H9 (cell line): ENCODE measurements around the gene KIF9. TPM values are rescaled to one million over a fixed set of nuclear protein-coding genes. Genes with fewer than 3 reads are reported as not detected.

Source experiments
- DNase-seq: peaks from one replicate; pipeline ENCODE4 v3.0.0-alpha.2; 2017
- H2AFZ ChIP-seq: one replicate; pipeline ENCODE4 v1.6.1; 2013; ENCODE audit warnings: mild to moderate bottlenecking, low read length, control low read depth, moderate library complexity
- H2AK5ac ChIP-seq: 2 replicates; pipeline ENCODE4 v1.6.1; 2013; ENCODE audit warnings: low read length, control low read depth, mixed read lengths; ENCODE audit not compliant: insufficient read length
- H2BK120ac ChIP-seq: one replicate; pipeline ENCODE4 v1.6.1; 2013; ENCODE audit warnings: low read depth, mild to moderate bottlenecking, low read length, control low read depth, inconsistent platforms; ENCODE audit not compliant: poor library complexity, severe bottlenecking
- H2BK12ac ChIP-seq: 2 replicates; pipeline ENCODE4 v1.6.1; 2013; ENCODE audit warnings: low read length, control low read depth, mixed read lengths, low read depth; ENCODE audit not compliant: insufficient read length
- H2BK15ac ChIP-seq: 2 replicates; pipeline ENCODE4 v1.6.1; 2013; ENCODE audit warnings: low read depth, low read length, control low read depth
- H2BK20ac ChIP-seq: one replicate; pipeline ENCODE4 v1.6.1; 2013; ENCODE audit warnings: low read depth, mild to moderate bottlenecking, low read length, control low read depth, inconsistent platforms; ENCODE audit not compliant: poor library complexity, severe bottlenecking
- H2BK5ac ChIP-seq: 2 replicates; pipeline ENCODE4 v1.6.1; 2013; ENCODE audit warnings: low read length, control low read depth, mixed read lengths; ENCODE audit not compliant: insufficient read length
- H3K14ac ChIP-seq: 2 replicates; pipeline ENCODE4 v1.6.1; 2013; ENCODE audit warnings: low read length, control low read depth; ENCODE audit not compliant: insufficient read depth
- H3K18ac ChIP-seq: 2 replicates; pipeline ENCODE4 v1.6.1; 2013; ENCODE audit warnings: low read depth, mild to moderate bottlenecking, mixed read lengths, low read length, control low read depth; ENCODE audit not compliant: insufficient read length
- H3K23ac ChIP-seq: 2 replicates; pipeline ENCODE4 v1.6.1; 2013; ENCODE audit warnings: low read length, control low read depth, mixed read lengths, low read depth; ENCODE audit not compliant: insufficient read length
- H3K23me2 ChIP-seq: 2 replicates; pipeline ENCODE4 v1.6.1; 2013; ENCODE audit warnings: low read depth, mild to moderate bottlenecking, mixed read lengths, low read length, control low read depth; ENCODE audit not compliant: insufficient read length, poor library complexity, severe bottlenecking
- H3K27ac ChIP-seq: 2 replicates; pipeline ENCODE4 v1.5.1; 2013; ENCODE audit warnings: low read length, control low read depth, mixed read lengths, low read depth; ENCODE audit not compliant: insufficient read length
- H3K27me3 ChIP-seq: 2 replicates; pipeline ENCODE4 v1.6.1; 2013; ENCODE audit warnings: low read length, control low read depth, inconsistent platforms; ENCODE audit not compliant: insufficient read depth
- H3K4ac ChIP-seq: 2 replicates; pipeline ENCODE4 v1.6.1; 2013; ENCODE audit warnings: low read depth, mild to moderate bottlenecking, control low read depth, inconsistent platforms, low read length, moderate library complexity
- H3K4me1 ChIP-seq: 2 replicates; pipeline ENCODE4 v1.6.1; 2013; ENCODE audit warnings: low read length, control low read depth, inconsistent platforms; ENCODE audit not compliant: insufficient read depth
- H3K4me2 ChIP-seq: 2 replicates; pipeline ENCODE4 v1.6.1; 2013; ENCODE audit warnings: low read length, control low read depth, mixed read lengths; ENCODE audit not compliant: insufficient read length, insufficient read depth
- H3K56ac ChIP-seq: 2 replicates; pipeline ENCODE4 v1.6.1; 2013; ENCODE audit warnings: low read depth, mild to moderate bottlenecking, mixed read lengths, low read length, control low read depth; ENCODE audit not compliant: insufficient read length
- H3K79me1 ChIP-seq: 2 replicates; pipeline ENCODE4 v1.6.1; 2013; ENCODE audit warnings: low read depth, mild to moderate bottlenecking, moderate library complexity, low read length, control low read depth, inconsistent platforms; ENCODE audit not compliant: insufficient read depth, poor library complexity, severe bottlenecking
- H3K79me2 ChIP-seq: 2 replicates; pipeline ENCODE4 v1.6.1; 2013; ENCODE audit warnings: low read length, control low read depth, inconsistent platforms; ENCODE audit not compliant: insufficient read depth
- H3K9ac ChIP-seq: 2 replicates; pipeline ENCODE4 v1.6.1; 2013; ENCODE audit warnings: low read length, control low read depth, mixed read lengths; ENCODE audit not compliant: insufficient read length; ENCODE audit errors: extremely low read depth
- H3K9me3 ChIP-seq: one replicate; pipeline ENCODE4 v1.6.1; 2013; ENCODE audit warnings: low read depth, low read length, inconsistent platforms; ENCODE audit not compliant: control insufficient read depth
- H3T11ph ChIP-seq: one replicate; pipeline ENCODE4 v1.6.1; 2013; ENCODE audit warnings: mild to moderate bottlenecking, low read length, control low read depth, inconsistent platforms
- H4K20me1 ChIP-seq: one replicate; pipeline ENCODE4 v1.6.1; 2013; ENCODE audit not compliant: control insufficient read depth, insufficient read length, insufficient read depth
- H4K5ac ChIP-seq: 2 replicates; pipeline ENCODE4 v1.6.1; 2013; ENCODE audit warnings: low read depth, mild to moderate bottlenecking, mixed read lengths, low read length, control low read depth; ENCODE audit not compliant: insufficient read length
- H4K8ac ChIP-seq: replicated peaks from 2 replicates; pipeline ENCODE4 v1.6.1; 2013; ENCODE audit warnings: low read length, control low read depth, mixed read lengths, low read depth; ENCODE audit not compliant: insufficient read length
- H4K91ac ChIP-seq: 2 replicates; pipeline ENCODE4 v1.6.1; 2013; ENCODE audit warnings: low read depth, mild to moderate bottlenecking, moderate library complexity, mixed read lengths, low read length, control low read depth; ENCODE audit not compliant: insufficient read length
- H3K27ac Mint-ChIP-seq, 3 experiments: 2 replicates in 2 of 3; 3 replicates in 1 of 3; pipeline ENCODE4 v1.8.0; 2020 to 2021; ENCODE audit warnings: mixed read lengths in 3 of 3, mild to moderate bottlenecking in 1 of 3, moderate library complexity in 1 of 3
- H3K27me3 Mint-ChIP-seq: 2 replicates; pipeline ENCODE4 v1.8.0; 2021; ENCODE audit warnings: low read depth, mild to moderate bottlenecking, moderate library complexity, mixed read lengths
- H3K36me3 Mint-ChIP-seq, 3 experiments: 2 replicates in 2 of 3; 3 replicates in 1 of 3; pipeline ENCODE4 v1.8.0; 2020 to 2021; ENCODE audit warnings: low read depth in 3 of 3, mixed read lengths in 3 of 3; ENCODE audit not compliant: insufficient read depth in 1 of 3
- H3K4me1 Mint-ChIP-seq, 2 experiments: 2 replicates each; pipeline ENCODE4 v1.8.0; 2020; ENCODE audit warnings: mixed read lengths in 2 of 2
- H3K4me3 Mint-ChIP-seq, 2 experiments: 2 replicates in 1 of 2; 3 replicates in 1 of 2; pipeline ENCODE4 v1.8.0; 2020 to 2021; ENCODE audit warnings: mild to moderate bottlenecking in 2 of 2, mixed read lengths in 2 of 2, moderate library complexity in 1 of 2
- H3K9me3 Mint-ChIP-seq, 2 experiments: 2 replicates in 1 of 2; 3 replicates in 1 of 2; pipeline ENCODE4 v1.8.0; 2020; ENCODE audit warnings: mild to moderate bottlenecking in 2 of 2, mixed read lengths in 2 of 2, moderate library complexity in 1 of 2
- CTCF ChIP-seq: fragments of 200-600 bp; sonication (generic); conservative IDR thresholded peaks from 3 replicates; pipeline ENCODE4 v1.8.0; 2021; ENCODE audit warnings: antibody characterized with exemption, mild to moderate bottlenecking
- WGBS: extraction: QIAGEN DNeasy Blood & Tissue Kit; methylation state at CpG from one replicate; pipeline ENCODE4 v1.1.7; 2013; ENCODE audit warnings: missing lambda C conversion rate, low lambda C conversion rate, mixed read lengths; ENCODE audit not compliant: insufficient read length; ENCODE audit errors: extremely low coverage; 5-methylcytosine and 5-hydroxymethylcytosine counted together
- total RNA-seq: library from RNA; stranded (reverse); gene quantifications from 2 replicates; pipeline ENCODE4 v1.2.1, GENCODE V29; 2021

KIF9 gene
- total RNA-seq, 1 experiment from 2014 or later, result 8.4 TPM

- Mint-ChIP-seq H3K36me3 (peaks cover 49 to 62% (median 49%) of the 10 kb centered on the region in 3 experiments), H3K9me3 (peaks cover 10 to 17% of the 10 kb centered on the region in 2 experiments), H3K4me1 (peaks cover 7% of the 10 kb centered on the region in 2 experiments), H3K27me3 (no peaks in the 10 kb centered on the region), H3K27ac (no peak overlapping the region), H3K4me3 (no peak overlapping the region)
- Histone ChIP-seq H3K4ac (no peak overlapping the region), H3K23me2 (no peaks in the 10 kb centered on the region), H3K79me2 (peaks cover 3% of the 10 kb centered on the region; the same call in 1 of the 2 replicates), H3K27ac (no peak overlapping the region), H4K20me1 (no peaks in the 10 kb centered on the region), H2BK5ac (no peak overlapping the region), H4K5ac (no peak overlapping the region), H4K8ac (no peak overlapping the region), H3K56ac (no peak overlapping the region), H2BK12ac (no peak overlapping the region), H3K4me2 (no peak overlapping the region), H3K9me3 (no peaks in the 10 kb centered on the region), H2AK5ac (no peak overlapping the region), H2AFZ (no peak overlapping the region), H3K9ac (no peak overlapping the region), H3K14ac (no peak overlapping the region), H3K27me3 (no peaks in the 10 kb centered on the region), H4K91ac (no peak overlapping the region), H3K4me1 (no peaks in the 10 kb centered on the region), H3K18ac (no peak overlapping the region), H2BK120ac (no peak overlapping the region), H3T11ph (no peak overlapping the region), H3K23ac (no peak overlapping the region), H3K79me1 (peaks cover 2% of the 10 kb centered on the region), H2BK15ac (no peak overlapping the region), H2BK20ac (no peak overlapping the region)
- no peak for TF ChIP-seq CTCF
- no peak for DNase-seq
- no CpG with 5 or more reads among the region's 2 CpGs for WGBS
These were observed 23.4 kb upstream of the KIF9 start for GRCh38 chr3:47306022-47306421.
